Stimulated activated CD8-positive, alpha-beta memory T cell treated with anti-CD3 and anti-CD28 coated beads, Interleukin-4, amount 100 ng/mL, for 24 hours (primary cell): ENCODE results near the gene MKRN2.
"Not testable (repeated sequence)": the region's sequence is repeated elsewhere in the genome, so short reads cannot be mapped to it uniquely, and the experiment has no call there.

ENCODE experiments used
- DNase-seq: peaks from one replicate; pipeline ENCODE4 v3.0.0-alpha.2; 2020; ENCODE audit warnings: low read depth

MKRN2 gene

DNA sequence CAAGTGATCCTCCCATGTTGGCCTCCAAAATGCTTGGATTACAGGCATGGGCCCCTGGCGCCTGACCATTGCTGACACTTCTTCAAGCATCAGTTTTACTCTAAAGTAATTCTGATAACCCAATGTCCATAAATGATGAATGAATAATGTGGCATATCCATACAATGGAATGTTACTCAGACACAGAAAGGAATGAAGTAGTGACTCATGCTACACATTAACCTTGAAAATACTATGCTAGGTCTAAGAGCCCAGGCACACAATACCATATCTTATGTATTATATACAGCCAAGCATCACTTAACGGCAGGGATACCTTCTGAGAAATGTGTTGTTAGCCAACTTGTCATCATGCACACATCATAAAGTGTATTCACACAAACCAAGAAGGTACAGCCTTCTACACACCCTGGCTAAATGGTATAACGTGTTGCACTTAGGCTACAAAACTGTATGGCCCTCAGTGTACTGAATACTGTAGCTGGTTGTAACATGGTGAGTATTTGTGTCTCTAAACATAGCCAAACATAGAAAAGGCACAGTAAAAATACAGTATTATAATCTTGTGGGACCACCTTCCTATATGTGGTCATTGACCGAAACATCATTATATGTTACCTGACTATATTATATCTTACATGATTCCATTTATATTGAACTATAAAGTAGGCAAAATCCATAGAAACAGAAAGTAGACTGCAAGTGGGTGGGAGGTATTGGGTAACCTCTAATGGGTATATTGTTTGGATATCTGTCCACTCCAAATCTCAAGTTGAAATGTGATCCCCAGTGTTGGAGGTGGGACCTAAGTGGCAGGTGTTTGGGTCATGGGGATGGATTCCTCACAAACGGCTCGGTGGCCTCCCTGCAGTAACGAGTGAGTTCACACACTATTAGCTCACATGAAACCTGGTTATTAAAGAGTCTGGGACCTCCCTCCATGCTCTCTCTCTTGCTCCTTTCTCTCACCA, 31.4 kb downstream of the MKRN2 start:
- no peak for DNase-seq

DNA sequence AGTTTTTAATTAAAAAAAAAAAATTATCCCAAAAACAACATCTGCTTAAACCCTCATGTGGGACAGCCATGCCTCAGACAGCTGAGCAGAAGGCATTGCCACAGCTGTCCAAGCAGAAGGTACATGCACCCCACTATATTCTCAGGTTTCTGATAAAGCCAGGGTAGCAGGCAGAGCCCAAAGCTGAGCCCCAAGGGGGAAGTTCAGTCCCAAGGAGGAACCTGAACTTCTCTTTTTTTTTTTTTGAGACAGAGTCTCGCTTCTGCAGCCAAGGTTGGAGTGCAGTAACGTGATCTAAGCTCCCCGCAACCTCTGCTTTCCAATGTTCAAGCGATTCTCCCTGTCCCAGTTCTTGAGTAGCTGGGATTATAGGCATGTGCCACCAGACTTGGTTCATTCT, 33.2 kb downstream of the MKRN2 start:
- no peak for DNase-seq

DNA sequence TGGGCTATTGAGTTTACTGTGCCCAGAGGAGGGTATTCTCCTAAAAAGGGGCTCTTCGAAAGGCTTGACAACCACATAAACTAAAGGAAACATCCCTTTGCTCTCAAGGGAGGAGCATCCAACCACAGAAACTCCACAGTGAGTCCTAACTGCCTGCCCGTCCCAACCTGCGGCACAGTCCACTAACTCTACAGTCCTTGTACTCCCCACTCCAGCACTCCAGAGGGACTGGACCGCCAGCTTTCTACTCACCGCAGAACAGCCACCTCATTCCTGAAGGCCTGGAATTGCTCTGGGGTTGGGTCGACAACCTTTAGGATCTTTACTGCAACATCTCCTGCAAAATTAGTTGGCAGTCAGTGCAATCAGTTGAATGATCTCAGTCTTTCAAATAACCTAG, 34.6 kb downstream of the MKRN2 start:
- no peak for DNase-seq

DNA sequence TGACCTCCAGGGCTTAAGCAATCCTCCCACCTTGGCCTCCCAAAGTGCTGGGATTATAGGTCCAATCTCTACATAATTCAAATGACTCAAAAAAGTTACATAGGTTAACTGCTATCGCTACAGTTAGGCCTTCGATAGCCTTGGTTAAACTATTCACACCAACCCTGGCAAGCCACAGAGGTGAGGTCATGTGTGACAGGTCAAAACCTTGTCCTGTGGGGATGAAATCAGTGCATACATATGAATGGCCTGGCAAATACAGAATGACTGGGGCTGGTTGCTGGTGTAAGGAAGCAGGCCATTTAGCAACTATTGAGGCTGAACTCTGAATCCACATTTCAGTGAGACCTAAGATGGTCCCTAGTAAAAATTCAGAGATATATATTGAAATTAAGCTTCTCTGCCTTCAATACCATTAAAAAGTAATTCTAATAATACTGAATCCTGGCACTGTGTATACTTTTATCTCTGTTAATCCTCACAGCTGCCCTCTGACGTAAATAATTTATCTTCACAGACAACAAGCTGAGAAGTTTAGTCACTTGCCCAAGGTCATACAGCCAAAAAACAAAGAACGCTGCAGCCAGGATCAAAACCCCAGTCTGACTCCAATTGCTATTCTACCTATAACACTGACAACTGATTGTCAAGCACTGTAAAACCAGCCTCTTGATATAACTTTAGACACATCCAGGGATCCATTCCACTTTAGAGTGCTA, 35.3 kb downstream of the MKRN2 start:
- no peak for DNase-seq

DNA sequence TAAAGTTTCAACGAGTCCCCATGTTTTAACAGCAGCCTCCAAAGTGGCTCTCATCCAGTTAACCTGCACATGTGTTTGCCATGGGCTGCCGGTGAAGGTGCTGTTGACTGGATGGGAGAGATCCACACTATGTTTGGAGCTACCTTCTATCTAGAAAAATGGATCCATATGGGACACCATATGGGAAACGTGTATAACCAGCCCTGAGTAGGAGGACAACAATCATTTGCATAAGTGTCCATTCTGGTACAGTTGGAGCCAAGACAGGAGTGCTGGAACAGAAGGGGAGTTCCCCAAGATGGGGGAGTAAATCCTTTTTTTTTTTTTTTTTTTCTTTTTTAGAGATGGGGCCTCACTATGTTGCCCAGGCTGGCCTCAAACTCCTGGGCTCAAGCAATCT, 36.6 kb downstream of the MKRN2 start:
- DNase-seq = no peak

DNA sequence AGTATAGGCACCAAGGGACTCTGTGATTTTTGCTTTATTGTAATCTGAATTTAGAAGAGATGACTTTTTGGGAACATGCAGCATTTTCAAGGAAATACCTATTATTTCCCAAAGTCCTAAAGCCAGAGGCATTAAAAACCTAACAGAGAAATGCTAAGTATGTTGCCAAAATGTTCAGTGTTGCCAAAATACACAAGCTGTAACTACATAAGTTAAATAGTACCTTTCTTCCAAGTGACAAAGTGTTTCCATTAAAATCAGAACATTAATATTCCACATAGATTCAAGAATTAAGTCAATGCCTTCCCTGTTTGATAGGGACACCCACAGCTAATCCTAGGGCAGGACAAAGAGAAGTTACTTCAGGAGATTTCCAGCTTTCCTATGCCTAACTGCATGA, 42.0 kb downstream of the MKRN2 start:
- no peak for DNase-seq

DNA sequence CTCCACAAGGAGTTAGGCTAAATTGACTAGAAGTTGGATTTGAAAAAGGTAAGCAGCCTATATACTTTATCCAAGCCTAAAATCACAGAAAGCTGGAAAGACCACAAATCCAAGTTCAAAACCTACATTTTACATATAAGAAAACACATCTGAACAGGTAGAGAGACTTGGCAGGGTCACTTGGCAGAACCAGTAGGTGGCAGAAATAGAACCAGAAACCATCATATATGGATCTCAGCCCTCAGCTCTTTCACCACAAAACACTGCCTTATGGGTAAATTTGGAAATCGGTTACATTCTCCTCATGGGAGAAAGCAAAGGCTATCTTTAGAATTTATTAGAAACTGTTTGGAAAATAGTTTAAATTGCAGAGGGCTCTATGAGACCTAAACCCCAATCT, 44.2 kb downstream of the MKRN2 start:
- no peak for DNase-seq

DNA sequence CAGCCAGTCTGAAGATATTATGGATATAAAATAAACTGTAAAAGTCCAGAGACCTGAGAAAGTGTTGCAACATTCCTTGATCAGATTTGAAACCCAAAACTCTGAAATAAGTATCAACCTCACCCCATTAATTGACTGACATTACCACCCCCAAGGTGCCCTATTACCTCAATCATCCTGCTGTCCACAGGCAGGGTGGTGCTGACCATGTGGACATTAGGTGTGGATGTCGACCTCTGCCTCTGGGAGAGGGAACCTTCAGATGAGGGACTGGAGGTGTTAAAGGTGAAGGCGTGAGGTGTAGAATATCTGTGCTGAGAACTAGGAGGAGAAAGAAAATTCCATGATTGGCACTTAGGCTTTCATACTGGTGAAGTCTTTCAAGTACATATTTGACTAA, 47.1 kb downstream of the MKRN2 start:
- no peak for DNase-seq

DNA sequence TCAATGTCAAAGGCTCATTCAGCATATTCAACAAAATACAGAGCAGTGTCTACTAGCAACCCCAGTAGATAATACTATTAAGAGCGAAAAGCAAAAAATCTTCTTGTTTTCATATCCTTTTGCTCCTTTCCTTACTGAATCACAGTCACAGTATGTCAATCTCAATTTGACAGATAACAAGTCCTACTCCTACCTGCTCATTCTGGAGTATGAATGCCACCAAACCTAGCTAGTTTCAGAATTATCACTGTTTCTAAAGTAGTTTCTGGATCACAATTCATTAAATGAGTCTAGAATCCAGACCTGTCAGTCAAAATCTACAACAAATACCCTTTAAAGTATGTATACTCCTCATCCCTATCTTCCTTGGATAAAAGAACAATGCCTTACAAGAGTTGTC, 51.5 kb downstream of the MKRN2 start:
- no peak for DNase-seq

DNA sequence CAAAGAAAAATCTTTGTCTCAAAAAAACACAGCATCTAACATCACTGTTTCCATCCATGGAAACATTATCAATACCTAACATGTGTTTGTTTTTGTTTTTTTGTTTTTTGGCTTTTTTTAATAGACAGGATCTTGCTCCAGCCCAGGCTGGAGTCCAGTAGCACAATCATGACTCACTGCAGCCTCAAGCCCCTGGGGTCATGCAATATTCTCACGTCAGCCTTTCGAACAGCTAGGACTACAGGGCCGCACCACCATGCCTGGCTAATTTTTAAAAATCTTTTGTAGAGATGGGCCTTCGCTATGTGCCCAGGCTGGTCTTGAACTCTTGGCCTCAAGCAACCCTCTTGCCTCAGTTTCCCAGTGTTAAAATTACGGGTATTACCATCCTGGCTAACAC, 54.2 kb downstream of the MKRN2 start:
- DNase-seq = no peak

DNA sequence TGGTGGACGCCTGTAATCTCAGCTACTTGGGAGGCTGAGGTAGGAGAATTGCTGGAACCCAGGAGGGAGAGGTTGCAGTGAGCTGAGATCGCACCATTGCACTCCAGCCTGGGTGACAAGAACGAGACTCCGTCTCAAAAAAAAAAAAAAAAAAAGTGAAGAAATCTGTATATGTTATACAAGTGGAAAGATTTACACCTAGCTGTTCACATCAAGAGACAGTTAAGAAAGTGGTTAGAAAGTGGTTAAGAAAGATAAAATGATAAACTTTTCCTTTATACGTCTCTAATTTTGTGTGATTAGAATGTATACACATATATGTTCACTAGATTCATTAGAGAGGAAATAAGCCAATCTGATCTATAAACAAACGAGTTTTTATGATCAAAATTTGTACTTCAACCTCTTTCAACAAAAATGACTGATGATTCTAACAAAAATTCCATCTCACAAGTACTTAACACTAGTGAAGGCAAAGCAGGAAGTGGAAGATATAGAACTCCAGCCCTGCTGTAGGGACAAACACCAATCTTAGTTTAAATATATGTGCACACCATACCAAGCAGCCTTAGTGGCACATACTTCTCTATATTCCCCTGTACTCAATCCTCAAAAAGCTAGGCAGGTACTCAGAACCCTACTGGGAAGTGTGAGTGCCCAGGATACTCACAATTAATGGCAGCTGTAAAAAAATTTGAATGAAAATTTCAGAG, 55.8 kb downstream of the MKRN2 start:
- DNase-seq = no peak

DNA sequence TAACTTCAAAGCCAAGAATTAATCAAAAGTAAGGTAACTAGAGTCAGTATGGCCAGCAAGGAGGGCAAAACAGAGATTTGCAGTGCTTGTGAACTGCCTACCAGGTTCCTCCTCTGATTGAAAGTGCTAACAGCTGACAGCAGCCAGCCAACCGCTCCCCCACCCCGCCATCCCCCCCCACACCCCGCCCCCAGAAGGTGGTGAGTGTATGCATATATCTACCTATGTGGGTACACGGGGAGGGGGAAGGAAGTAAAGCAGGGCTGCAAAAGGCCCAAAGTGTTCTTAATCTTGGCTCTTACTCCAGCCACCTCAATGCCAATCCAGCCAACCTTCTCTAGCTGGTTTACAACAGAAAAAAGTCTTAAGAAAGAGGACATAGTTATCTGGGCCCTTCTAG, 56.4 kb downstream of the MKRN2 start:
- DNase-seq = no peak

DNA sequence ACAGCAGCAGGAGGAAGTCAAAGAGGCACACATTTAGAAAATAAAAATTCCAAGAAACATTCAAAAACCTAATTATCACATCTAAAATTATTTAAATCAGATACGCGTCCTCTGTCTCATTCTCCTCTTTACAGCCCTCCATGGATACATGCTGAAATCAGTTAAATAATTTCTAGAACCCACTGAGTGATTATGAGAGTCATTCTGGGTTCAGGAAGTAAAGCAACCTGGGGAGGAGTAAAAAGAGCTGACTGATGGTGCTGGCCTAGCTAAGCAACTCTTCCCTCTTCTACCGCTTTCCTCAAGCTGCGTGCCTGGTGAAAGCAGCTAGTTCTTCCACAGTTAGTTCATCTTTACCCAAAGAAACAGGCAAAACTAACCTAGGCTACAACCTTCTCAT, 58.4 kb downstream of the MKRN2 start:
- DNase-seq = no peak

DNA sequence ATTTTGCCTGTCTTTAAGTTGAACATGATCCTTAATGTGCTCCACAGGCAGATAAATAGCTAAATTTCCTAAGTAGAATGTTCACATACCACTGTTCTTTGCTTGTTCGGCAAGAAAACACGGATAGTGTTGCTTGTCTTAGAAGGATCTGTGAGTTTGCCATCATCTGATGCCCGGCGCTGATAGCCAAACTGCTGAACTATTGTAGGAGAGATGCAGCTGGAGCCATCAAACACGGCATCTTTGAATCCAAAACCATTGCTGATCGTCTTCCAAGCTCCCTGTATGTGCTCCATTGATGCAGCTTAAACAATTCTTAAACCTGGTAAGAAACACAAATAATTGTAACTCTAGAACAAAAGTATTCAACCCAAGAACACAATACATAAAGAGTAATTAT, 61.5 kb downstream of the MKRN2 start:
- no peak for DNase-seq

DNA sequence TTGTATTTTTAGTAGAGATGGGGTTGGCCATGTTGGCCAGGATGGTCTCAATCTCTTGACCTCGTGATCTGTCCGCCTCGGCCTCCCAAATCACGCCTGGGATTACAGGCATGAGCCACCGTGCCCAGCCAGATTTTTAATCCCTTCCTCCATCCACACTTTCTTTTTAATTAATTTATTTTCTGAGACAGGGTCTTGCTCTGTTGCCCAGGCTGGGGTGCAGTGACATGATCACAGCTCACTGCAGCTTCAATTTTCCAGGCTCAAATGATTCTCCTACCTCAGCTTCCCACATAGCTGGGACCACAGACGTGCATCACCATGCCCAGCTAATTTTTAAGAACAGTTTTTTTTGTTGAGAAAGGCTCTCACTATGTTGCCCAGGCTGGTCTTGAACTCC, 63.4 kb downstream of the MKRN2 start:
- DNase-seq = no peak

DNA sequence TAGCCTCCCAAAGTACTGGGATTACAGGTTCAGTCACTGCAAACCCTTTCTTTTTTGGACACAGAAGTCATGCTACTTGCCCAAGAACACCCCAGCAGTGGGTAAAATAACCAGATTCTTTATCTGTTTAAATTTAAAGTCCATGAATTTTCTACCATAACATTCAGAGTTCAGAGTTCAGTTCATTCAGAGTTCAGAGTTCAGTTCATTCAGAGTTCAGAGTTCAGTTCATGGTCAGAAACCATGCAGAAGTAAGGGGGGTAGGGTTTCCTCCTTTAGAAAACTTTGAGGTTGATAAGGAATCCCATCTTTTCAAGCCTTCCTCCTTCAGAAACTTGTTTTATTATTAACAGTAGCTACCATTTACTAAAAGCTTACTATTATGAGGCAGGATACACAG, 63.8 kb downstream of the MKRN2 start:
- no peak for DNase-seq

DNA sequence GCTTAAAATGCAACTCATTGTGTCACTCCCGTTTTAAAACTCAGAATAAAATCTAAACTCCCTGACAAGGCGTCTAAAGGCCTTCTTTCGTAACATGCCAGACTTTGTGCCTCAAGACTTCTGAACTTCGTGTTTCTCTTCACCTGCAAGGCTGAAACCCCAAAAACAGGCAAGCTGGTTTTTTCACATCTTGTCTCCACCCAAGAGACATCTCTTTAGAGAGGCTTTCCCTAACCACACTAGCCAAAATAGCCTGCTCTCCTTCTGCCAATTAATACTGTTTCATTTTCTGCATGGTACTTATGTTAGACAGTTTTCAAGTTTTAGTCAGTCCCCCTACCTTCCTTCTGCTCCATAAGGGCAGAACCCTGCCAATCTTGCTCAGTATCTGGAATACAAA, 65.4 kb downstream of the MKRN2 start:
- DNase-seq = no peak

DNA sequence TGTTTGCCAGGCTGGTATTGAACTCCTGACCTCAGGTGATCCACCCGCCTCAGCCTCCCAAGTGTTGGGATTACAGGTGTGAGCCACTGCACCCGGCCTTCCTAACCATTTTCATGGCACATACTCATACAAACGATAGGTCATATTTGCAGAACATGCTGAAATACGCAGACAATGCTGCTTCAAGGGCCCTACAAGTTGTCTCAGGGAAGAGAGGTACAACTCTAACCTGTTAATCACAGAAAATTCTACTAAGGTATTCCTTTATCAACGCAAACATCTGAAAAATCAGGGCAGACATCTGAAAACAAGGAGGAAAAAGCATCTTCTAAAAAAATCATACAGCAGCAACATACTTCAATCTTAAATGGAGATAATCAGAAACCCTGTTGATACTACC, 67.2 kb downstream of the MKRN2 start:
- DNase-seq = no peak

DNA sequence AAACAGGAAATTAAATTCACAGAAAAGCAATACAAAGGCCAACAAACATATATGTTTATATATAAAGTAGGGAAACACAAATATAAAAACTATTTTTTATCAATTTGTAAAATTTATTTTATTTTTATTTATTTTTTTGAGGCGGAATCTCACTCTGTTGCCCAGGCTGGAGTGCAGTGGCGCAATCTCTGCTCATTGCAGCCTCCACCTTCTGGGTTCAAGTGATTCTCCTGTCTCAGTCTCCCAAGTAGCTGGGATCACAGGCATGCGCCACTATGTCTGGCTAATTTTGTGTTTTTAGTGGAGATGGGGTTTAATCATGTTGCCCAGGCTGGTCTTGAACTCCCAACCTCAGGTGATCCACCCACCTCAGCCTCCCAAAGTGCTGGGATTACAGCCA, 68.1 kb downstream of the MKRN2 start:
- not testable (repeated sequence) for DNase-seq

DNA sequence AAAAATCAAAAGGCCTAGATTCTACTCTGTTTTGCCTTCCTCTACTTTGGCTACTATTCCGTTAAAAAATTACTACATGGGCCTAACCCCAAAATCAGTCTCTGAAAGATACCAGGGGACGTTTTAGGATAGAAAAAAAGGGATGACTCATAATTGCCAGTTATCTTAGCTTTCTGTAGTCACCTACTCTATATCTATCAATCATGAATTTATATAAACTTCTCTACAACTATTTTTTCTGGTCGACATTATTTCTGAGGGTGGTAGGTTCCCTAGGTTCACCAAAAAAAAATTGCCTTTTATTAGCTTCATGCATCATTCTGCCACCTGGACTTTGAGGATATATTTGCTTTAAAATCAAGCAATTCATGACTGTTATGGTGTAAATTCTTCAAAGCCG, 70.5 kb downstream of the MKRN2 start:
- DNase-seq = no peak

DNA sequence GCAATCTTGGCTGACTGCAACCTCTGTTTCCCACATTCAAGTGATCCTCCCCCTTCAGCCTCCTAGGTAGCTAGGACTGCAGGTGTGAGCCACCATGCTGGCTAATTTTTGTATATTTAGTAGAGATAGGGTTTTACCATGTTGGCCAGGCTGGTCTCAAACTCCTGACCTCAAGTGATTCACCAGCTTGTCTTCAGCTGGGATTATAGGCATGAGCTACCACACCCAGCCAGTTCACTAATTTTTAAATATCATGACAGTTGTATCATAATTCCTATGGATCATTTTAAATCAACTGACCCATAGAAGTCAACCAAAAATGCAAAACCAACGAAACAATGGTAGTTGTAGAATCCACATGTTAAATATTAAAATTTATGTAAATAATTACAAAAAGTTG, 71.9 kb downstream of the MKRN2 start:
- DNase-seq = no peak

DNA sequence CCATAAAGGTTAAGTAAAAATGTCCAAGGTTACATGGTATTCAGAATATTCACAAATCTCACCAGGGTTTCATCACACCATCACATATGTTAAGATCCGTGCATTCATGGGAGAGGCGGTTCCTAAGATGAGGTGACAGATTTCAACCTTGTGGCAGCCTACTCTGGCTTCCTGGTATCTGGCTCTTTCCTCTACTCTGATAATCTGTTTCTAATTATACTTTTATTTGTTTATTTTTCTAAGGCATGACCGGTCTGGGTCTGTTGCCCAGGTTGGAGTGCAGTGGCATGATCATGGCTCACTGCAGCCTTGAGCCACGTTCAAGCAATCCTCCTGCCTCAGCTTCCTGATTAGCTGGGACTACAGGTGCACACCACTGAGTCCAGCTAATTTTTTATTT, 72.7 kb downstream of the MKRN2 start:
- DNase-seq = no peak

DNA sequence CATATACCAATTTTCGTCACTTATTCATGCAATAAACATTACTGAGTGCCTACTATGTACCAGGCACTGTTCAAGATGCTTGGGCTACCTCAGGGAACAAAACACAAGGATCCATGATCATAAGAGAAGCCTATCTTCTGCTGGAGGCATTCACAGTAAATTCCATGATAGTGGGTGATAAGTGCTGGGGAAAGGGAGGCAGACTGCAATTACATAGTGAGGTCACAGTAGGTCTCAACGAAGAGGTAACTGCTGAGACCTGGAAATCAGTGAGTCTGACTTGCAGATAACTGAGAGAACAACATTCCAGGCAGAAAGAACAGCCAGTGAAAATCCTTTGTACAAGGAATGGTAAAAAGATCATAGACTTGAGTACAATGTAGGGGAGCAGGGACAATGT, 73.4 kb downstream of the MKRN2 start:
- no peak for DNase-seq
